ENCODE measurements around the gene PIWIL4.

DNA sequence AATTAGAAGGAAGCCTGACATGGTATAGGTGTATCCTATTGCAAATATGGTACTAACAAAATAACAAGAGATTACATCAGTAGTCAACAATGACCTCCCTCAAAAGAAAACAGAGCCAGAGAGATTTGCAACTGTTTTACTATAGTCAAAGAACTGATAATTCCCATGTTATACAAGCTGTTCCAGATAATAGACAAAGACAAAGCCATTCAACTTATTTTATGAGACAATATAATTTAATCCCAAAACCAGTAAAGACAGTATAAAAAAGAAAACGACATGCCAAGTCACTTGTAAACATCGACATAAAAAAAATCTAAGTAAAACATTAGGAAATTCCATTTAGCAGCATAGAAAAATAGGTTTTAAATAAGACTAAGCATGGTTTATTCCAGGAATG is 65.2 kb downstream of the PIWIL4 start:
- TF ChIP-seq GATA2 (IDR thresholded peaks at IDR 0.05; ENCODE audit: low read depth, low read length) (no peak), GATA3 (IDR thresholded peaks at IDR 0.05; ENCODE audit: low read depth, low read length) (no peak)

Measured in SH-SY5Y (cell line).